Measurements from ENCODE around the gene GDF10. TPM values are rescaled to one million over a fixed set of nuclear protein-coding genes. Genes with fewer than 3 reads are reported as not detected.

Gene GDF10
- total and polyA plus RNA-seq, 2 of the 8 experiments (the other 6 are each of a cell fraction or from before 2014, with no cell fraction given), result 0.19 to 0.32 TPM

DNA sequence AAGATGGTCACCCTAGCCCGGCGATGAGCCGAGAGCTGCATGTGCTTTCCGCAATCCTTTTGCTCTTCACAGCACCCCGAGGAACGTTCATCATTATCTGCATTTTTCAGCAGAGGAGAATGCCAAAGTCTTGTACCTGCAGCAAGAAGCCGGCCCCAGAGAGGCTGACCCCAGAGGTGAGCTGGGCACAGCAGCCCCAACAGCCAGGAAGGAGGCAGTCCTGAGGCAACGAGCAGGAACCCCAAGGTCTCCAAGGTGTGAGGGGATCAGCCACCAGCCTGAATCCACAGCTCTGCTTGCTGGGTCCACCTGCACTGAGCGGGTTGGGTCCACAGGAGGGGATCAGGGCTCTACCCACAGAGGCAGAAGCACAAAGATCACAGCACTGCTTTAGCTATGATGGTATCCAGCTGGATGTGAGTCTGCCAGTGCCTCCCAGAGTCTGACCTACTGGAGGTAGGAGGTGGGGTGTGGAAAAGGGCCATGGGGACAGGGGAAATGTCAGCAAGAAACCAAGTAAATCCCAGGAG lies 16.8 kb upstream of the GDF10 start (continued):
- TF ChIP-seq, protein P1, sequence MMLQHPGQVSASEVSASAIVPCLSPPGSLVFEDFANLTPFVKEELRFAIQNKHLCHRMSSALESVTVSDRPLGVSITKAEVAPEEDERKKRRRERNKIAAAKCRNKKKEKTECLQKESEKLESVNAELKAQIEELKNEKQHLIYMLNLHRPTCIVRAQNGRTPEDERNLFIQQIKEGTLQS (IDR thresholded peaks at IDR 0.05; ENCODE audit: insufficient read depth, low read depth, low read length), result no peak
- TF ChIP-seq CEBPB (IDR thresholded peaks at IDR 0.05; ENCODE audit: low read depth, low read length) (no peak), RAD21 (IDR thresholded peaks at IDR 0.05 in 1 of 2, conservative IDR thresholded peaks at IDR 0.05 in 1 of 2; ENCODE audit: low read depth in 2 of 2, low read length in 2 of 2) (no peak)
